HepG2 (cell line): ENCODE data around the gene TEX261. TPM values are rescaled to one million over a fixed set of nuclear protein-coding genes. Genes with fewer than 3 reads are reported as not detected.
A peak's percentile ranks its signal among the peaks of the same experiment; 100 is the strongest.

Experiments used
- AKAP8 ChIP-seq: sonication (generic); formaldehyde crosslinking; IDR thresholded peaks from 2 replicates; pipeline ENCODE4 v1.5.1; 2020; ENCODE audit warnings: mild to moderate bottlenecking, missing genetic modification reagents
- HIVEP1 ChIP-seq: sonication (generic); formaldehyde crosslinking; IDR thresholded peaks from 2 replicates; pipeline ENCODE4 v1.4.0; 2020; ENCODE audit warnings: mild to moderate bottlenecking, missing genetic modification reagents
- MXI1 ChIP-seq: IDR thresholded peaks from 3 replicates; pipeline ENCODE4 v1.6.1; 2012; ENCODE audit warnings: low read depth, low read length, inconsistent platforms, borderline replicate concordance
- PAF1 ChIP-seq: IDR thresholded peaks from 2 replicates; pipeline ENCODE4 v1.6.1; 2016; ENCODE audit warnings: missing genetic modification reagents, missing compliant biosample characterization
- SMAD3 ChIP-seq: sonication (generic); formaldehyde crosslinking; IDR thresholded peaks from 2 replicates; pipeline ENCODE4 v1.4.0; 2020; ENCODE audit warnings: missing genetic modification reagents
- ZNF331 ChIP-seq: sonication (generic); formaldehyde crosslinking; IDR thresholded peaks from 2 replicates; pipeline ENCODE4 v1.4.0; 2020; ENCODE audit warnings: missing genetic modification reagents
- ZNF451 ChIP-seq: sonication (generic); formaldehyde crosslinking; IDR thresholded peaks from 2 replicates; pipeline ENCODE4 v1.5.0; 2020; ENCODE audit warnings: mild to moderate bottlenecking, missing genetic modification reagents
- ZNF558 ChIP-seq: sonication (generic); formaldehyde crosslinking; IDR thresholded peaks from 2 replicates; pipeline ENCODE4 v1.9.0; 2022; ENCODE audit warnings: mild to moderate bottlenecking, missing genetic modification reagents, borderline replicate concordance
- ZNF567 ChIP-seq: sonication (generic); formaldehyde crosslinking; IDR thresholded peaks from 2 replicates; pipeline ENCODE4 v1.8.1; 2023; ENCODE audit warnings: mild to moderate bottlenecking, missing genetic modification reagents, borderline replicate concordance
- ZNF569 ChIP-seq: sonication (generic); formaldehyde crosslinking; IDR thresholded peaks from 2 replicates; pipeline ENCODE4 v1.5.0; 2020; ENCODE audit warnings: mild to moderate bottlenecking, missing genetic modification reagents, moderate library complexity, borderline replicate concordance
- polyA plus RNA-seq, 8 experiments: library from polyadenylated mRNA; depleted of rRNA in 3 of 8; stranded (reverse) in 7 of 8; unstranded in 1 of 8; fragments of >200 nt; fragmentation: Illumina TruSeq in 4 of 8; extraction: Trizol in 4 of 8; gene quantifications; 2 replicates each; pipeline versions ENCODE4 v1.2.1 to v1.2.3, GENCODE V29; 2011 to 2016; ENCODE audit warnings: low read depth in 4 of 8, missing spikeins in 1 of 8, mixed read lengths in 1 of 8; ENCODE audit not compliant: insufficient read depth in 1 of 8
- total RNA-seq, 5 experiments: library from RNA; depleted of rRNA; stranded (reverse); fragments of >200 nt; fragmentation: Illumina TruSeq; extraction: Trizol; gene quantifications; 2 replicates each; pipeline ENCODE4 v1.2.3, GENCODE V29; 2016; ENCODE audit warnings: low read depth in 1 of 5
- TF ChIP-seq, protein P1 (sequence below): sonication (generic); formaldehyde crosslinking; IDR thresholded peaks from 2 replicates; pipeline ENCODE4 v1.4.0; 2020; ENCODE audit warnings: mild to moderate bottlenecking, missing genetic modification reagents, borderline replicate concordance
- TF ChIP-seq, protein P2 (sequence below), 2 experiments: sonication (generic) in 1 of 2; formaldehyde crosslinking in 1 of 2; IDR thresholded peaks; 2 replicates each; pipeline versions ENCODE4 v1.4.0 to v1.6.1; 2018 to 2020; ENCODE audit warnings: missing genetic modification reagents in 2 of 2, borderline replicate concordance in 1 of 2, low read depth in 1 of 2, mild to moderate bottlenecking in 1 of 2, missing biosample characterization in 1 of 2
- TF ChIP-seq, protein P3 (sequence below): sonication (generic); formaldehyde crosslinking; IDR thresholded peaks from 2 replicates; pipeline ENCODE4 v1.8.0; 2022; ENCODE audit warnings: low read depth, missing genetic modification reagents
- TF ChIP-seq, protein P4 (sequence below): sonication (generic); formaldehyde crosslinking; IDR thresholded peaks from 2 replicates; pipeline ENCODE4 v1.4.0; 2020; ENCODE audit warnings: low read depth, mild to moderate bottlenecking, missing genetic modification reagents
- TF ChIP-seq, protein P5 (sequence below): sonication (generic); formaldehyde crosslinking; IDR thresholded peaks from 2 replicates; pipeline ENCODE4 v1.5.0; 2020; ENCODE audit warnings: mild to moderate bottlenecking, missing genetic modification reagents
- TF ChIP-seq, protein P6 (sequence below): sonication (generic); formaldehyde crosslinking; IDR thresholded peaks from 2 replicates; pipeline ENCODE4 v1.4.0; 2020; ENCODE audit warnings: missing genetic modification reagents

Gene TEX261
- total and polyA plus RNA-seq, 2 of the 13 experiments (the other 11 are each of a cell fraction or from before 2014, with no cell fraction given): 43.8 to 78.7 TPM

DNA sequence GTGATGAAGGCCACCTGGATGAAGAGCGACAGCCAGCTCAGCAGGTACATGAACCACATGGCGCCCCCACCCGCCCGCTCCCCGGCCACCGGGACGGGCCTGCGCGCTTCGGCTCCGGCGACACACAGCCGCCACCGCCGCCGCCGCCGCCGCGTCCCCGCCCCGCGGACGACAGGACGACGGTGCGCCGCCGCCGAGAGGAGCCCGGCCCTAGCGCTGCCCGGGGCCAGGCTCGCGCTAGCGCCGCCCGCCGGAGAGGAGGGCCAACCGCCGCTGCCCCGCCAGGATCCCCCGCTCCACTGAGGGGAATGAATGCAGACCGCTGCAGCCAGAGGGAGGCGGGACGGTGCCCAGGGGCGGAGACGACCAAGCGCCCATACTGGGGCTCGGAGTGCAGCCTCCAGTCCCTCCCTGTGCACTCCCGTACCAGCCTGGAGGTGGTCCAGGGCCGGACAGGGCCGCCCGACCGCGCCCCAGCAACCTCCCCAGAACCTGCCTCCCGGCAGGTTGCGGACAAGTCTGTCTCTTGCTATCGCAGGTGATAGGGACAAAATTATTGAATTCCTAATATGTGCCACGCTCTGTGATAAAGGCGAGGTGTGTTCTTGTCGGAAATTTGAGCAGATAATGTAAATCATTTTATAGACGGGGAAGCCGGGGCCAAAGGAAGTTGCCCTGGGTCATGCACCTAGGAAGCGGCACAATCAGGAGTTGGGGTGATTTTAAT, at the start of gene TEX261 (continued):
- TF ChIP-seq ZNF567: peak; percentile 78; the same call in 1 of the 2 replicates
- peak; percentile 77; the same call in 2 of the 3 replicates for TF ChIP-seq MXI1
- 0 out of 2 replicates have a peak, but pooled peaks have one; percentile 63 for TF ChIP-seq ZNF569 (CRISPR knock-in tag)
- TF ChIP-seq, protein P1, sequence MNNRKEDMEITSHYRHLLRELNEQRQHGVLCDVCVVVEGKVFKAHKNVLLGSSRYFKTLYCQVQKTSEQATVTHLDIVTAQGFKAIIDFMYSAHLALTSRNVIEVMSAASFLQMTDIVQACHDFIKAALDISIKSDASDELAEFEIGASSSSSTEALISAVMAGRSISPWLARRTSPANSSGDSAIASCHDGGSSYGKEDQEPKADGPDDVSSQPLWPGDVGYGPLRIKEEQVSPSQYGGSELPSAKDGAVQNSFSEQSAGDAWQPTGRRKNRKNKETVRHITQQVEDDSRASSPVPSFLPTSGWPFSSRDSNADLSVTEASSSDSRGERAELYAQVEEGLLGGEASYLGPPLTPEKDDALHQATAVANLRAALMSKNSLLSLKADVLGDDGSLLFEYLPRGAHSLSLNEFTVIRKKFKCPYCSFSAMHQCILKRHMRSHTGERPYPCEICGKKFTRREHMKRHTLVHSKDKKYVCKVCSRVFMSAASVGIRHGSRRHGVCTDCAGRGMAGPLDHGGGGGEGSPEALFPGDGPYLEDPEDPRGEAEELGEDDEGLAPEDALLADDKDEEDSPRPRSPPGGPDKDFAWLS (CRISPR knock-in tag): no peak; the same call in 1 of the 2 replicates
- TF ChIP-seq, protein P2, sequence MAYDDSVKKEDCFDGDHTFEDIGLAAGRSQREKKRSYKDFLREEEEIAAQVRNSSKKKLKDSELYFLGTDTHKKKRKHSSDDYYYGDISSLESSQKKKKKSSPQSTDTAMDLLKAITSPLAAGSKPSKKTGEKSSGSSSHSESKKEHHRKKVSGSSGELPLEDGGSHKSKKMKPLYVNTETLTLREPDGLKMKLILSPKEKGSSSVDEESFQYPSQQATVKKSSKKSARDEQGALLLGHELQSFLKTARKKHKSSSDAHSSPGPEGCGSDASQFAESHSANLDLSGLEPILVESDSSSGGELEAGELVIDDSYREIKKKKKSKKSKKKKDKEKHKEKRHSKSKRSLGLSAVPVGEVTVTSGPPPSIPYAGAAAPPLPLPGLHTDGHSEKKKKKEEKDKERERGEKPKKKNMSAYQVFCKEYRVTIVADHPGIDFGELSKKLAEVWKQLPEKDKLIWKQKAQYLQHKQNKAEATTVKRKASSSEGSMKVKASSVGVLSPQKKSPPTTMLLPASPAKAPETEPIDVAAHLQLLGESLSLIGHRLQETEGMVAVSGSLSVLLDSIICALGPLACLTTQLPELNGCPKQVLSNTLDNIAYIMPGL (CRISPR knock-in tag; IDR thresholded peaks at IDR 0.05; ENCODE audit: borderline replicate concordance in 1 of 2, low read depth in 1 of 2): peak; percentile 90 to 98
- TF ChIP-seq, protein P3, sequence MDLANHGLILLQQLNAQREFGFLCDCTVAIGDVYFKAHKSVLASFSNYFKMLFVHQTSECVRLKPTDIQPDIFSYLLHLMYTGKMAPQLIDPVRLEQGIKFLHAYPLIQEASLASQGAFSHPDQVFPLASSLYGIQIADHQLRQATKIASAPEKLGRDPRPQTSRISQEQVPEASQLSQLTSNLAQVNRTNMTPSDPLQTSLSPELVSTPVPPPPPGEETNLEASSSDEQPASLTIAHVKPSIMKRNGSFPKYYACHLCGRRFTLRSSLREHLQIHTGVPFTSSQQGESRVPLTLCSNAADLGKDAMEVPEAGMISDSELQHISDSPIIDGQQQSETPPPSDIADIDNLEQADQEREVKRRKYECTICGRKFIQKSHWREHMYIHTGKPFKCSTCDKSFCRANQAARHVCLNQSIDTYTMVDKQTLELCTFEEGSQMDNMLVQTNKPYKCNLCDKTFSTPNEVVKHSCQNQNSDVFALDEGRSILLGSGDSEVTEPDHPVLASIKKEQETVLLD (CRISPR knock-in tag): peak; percentile 97
- 0 out of 2 replicates have a peak, but pooled peaks have one; percentile 15 for TF ChIP-seq SMAD3
- peak; percentile 59; the same call in 1 of the 2 replicates for TF ChIP-seq ZNF451 (CRISPR knock-in tag)
- TF ChIP-seq HIVEP1 (CRISPR knock-in tag): peak; percentile 47; the same call in 1 of the 2 replicates
- 0 out of 2 replicates have a peak, but pooled peaks have one; percentile 26 for TF ChIP-seq ZNF558 (CRISPR knock-in tag)
- TF ChIP-seq, protein P4, sequence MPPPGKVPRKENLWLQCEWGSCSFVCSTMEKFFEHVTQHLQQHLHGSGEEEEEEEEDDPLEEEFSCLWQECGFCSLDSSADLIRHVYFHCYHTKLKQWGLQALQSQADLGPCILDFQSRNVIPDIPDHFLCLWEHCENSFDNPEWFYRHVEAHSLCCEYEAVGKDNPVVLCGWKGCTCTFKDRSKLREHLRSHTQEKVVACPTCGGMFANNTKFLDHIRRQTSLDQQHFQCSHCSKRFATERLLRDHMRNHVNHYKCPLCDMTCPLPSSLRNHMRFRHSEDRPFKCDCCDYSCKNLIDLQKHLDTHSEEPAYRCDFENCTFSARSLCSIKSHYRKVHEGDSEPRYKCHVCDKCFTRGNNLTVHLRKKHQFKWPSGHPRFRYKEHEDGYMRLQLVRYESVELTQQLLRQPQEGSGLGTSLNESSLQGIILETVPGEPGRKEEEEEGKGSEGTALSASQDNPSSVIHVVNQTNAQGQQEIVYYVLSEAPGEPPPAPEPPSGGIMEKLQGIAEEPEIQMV (CRISPR knock-in tag): peak; percentile 96
- TF ChIP-seq AKAP8: peak; percentile 91
- no peak for TF ChIP-seq PAF1 (CRISPR knock-in tag)
- TF ChIP-seq, protein P5, sequence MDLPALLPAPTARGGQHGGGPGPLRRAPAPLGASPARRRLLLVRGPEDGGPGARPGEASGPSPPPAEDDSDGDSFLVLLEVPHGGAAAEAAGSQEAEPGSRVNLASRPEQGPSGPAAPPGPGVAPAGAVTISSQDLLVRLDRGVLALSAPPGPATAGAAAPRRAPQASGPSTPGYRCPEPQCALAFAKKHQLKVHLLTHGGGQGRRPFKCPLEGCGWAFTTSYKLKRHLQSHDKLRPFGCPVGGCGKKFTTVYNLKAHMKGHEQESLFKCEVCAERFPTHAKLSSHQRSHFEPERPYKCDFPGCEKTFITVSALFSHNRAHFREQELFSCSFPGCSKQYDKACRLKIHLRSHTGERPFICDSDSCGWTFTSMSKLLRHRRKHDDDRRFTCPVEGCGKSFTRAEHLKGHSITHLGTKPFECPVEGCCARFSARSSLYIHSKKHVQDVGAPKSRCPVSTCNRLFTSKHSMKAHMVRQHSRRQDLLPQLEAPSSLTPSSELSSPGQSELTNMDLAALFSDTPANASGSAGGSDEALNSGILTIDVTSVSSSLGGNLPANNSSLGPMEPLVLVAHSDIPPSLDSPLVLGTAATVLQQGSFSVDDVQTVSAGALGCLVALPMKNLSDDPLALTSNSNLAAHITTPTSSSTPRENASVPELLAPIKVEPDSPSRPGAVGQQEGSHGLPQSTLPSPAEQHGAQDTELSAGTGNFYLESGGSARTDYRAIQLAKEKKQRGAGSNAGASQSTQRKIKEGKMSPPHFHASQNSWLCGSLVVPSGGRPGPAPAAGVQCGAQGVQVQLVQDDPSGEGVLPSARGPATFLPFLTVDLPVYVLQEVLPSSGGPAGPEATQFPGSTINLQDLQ (CRISPR knock-in tag): 0 out of 2 replicates have a peak, but pooled peaks have one; percentile 32
- TF ChIP-seq, protein P6, sequence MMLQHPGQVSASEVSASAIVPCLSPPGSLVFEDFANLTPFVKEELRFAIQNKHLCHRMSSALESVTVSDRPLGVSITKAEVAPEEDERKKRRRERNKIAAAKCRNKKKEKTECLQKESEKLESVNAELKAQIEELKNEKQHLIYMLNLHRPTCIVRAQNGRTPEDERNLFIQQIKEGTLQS (CRISPR knock-in tag): peak; percentile 29; the same call in 1 of the 2 replicates
- peak; percentile 89 for TF ChIP-seq ZNF331 (CRISPR knock-in tag)
